Peyer's patch (tissue), 4 donors: ENCODE measurements around the gene PPP1R3D. TPM values are rescaled to one million over a fixed set of nuclear protein-coding genes. Genes with fewer than 3 reads are reported as not detected.
A peak's percentile ranks its signal among the peaks of the same experiment; 100 is the strongest.

Experiments
- DNase-seq, 3 donors: peaks; one replicate each; pipeline ENCODE4 v3.0.0-alpha.2; 2017 to 2019
- H3K27ac ChIP-seq, 4 donors: fragments of 200-600 bp; sonication (generic); one replicate each; pipeline ENCODE4 v1.5.1; 2016 to 2019
- H3K27me3 ChIP-seq, 2 donors: fragments of 200-600 bp; sonication (generic); one replicate each; pipeline ENCODE4 v1.5.1; 2019
- H3K36me3 ChIP-seq, 3 donors: fragments of 200-600 bp; sonication (generic); one replicate each; pipeline ENCODE4 v1.5.1; 2016 to 2019
- H3K4me1 ChIP-seq, 4 donors: fragments of 200-600 bp; sonication (generic); one replicate each; pipeline ENCODE4 v1.5.1; 2016 to 2019
- H3K4me3 ChIP-seq, 4 donors: fragments of 200-600 bp; sonication (generic); 1 replicate in 3 of 4; 2 replicates in 1 of 4; pipeline ENCODE4 v1.5.1; 2016 to 2019; ENCODE audit warnings: mild to moderate bottlenecking in 1 of 4
- H3K9me3 ChIP-seq, 4 donors: fragments of 200-600 bp; sonication (generic); one replicate each; pipeline ENCODE4 v1.5.1; 2016 to 2019; ENCODE audit warnings: mild to moderate bottlenecking in 1 of 4
- CTCF ChIP-seq, 6 experiments: fragments of 450-650 bp in 4 of 6; fragments of 200-600 bp in 2 of 6; sonication (generic) in 1 of 6; IDR thresholded peaks; one replicate each; pipeline ENCODE4 v1.5.1; 2017 to 2019; ENCODE audit warnings: antibody characterized with exemption in 6 of 6, mild to moderate bottlenecking in 3 of 6, moderate library complexity in 1 of 6
- POLR2A ChIP-seq, 2 donors: fragments of 450-650 bp; IDR thresholded peaks; one replicate each; pipeline ENCODE4 v1.5.1; 2017; ENCODE audit warnings: antibody characterized with exemption in 2 of 2, mild to moderate bottlenecking in 2 of 2, moderate library complexity in 2 of 2
- total RNA-seq, 4 donors: library from RNA; depleted of rRNA; stranded (reverse); fragments of >200 nt; gene quantifications; one replicate each; pipeline ENCODE4 v1.1.0, GENCODE V29; 2016

PPP1R3D gene
- total RNA-seq, result 10 to 100 TPM in 2 of 4 donors, 1 to 10 TPM in 2; 2.5 to 14.2 (median 9.0) TPM

DNA sequence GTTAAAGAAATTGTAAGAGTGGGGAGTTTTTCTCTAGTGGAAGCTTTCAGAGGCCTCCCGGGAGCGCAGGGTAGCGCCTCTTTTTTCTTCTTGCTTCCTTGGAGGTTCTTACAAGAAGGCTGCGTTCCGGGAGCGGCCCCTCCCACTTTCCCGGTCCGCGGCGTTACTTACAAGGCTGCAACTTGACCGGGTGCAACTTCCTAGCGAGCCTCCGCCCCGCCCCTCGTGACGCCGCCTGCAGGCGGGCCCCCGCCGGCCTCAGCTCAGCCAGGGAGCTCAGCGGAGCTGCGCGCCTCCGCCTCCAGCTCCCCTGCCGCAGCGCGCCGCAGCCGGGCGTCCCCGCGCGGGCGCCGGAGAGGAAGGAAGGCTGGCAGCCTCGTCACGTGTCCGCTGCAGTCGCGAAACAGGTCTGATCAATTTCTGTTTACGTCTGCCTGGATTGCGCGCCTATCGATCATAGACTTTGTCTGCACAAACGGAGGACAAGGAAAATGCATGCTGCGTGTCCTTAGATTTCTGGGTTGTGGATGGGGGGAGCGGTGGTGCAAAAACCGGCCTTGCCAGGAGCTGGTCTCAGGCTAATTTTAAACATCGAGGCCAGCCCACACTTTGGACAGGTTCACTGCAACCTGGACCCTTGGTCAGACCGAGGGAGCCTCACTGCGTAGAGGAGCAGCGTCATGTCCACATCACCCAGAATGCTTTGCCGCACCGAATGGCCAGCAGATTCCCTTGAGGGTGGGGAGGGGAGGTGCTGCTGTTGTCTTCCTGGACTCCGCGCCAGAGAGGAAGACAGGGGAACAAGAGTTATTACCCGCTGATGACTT is at the start of gene PPP1R3D, which contains the start of gene FAM217B:
Gene PPP1R3D (minus strand): TSS at position 177 of the 827 bp plus-strand sequence. CDS start 374 bp downstream, outside the sequence.
Gene FAM217B (plus strand): TSS at position 261 of the 827 bp plus-strand sequence. CDS start 3,555 bp downstream, outside the sequence.
- Histone ChIP-seq H3K4me1 (peaks cover 0 to 35% (median 14%) of the 10 kb centered on the region in 4 donors), H3K9me3 (no peaks in the 10 kb centered on the region), H3K27me3 (no peaks in the 10 kb centered on the region), H3K4me3 (peak within 1 kb of the TSS; percentile 64 to 80 (median 72)), H3K36me3 (peaks cover 0 to 29% (median 0%) of the 10 kb centered on the region in 3 donors), H3K27ac (peak within 1 kb of the TSS; percentile 88 to 98 (median 95))
- DNase-seq, result peak; percentile 97 to 99 (median 99)
- TF ChIP-seq POLR2A (IDR thresholded peaks at IDR 0.05) (peak; percentile 89 to 94), CTCF (IDR thresholded peaks at IDR 0.05) (peak in 3 of 6 experiments; percentile 11 to 33 (median 30))

- H3K36me3 ChIP-seq, result no peaks in the 10 kb centered on the region
- no peaks in the 10 kb centered on the region for H3K4me1 ChIP-seq
- no peak overlapping the region for H3K4me3 ChIP-seq
- no peak for DNase-seq
- no peaks in the 10 kb centered on the region for H3K27me3 ChIP-seq
- H3K27ac ChIP-seq, result no peak overlapping the region
- TF ChIP-seq CTCF (IDR thresholded peaks at IDR 0.05) (no peak), POLR2A (IDR thresholded peaks at IDR 0.05) (no peak)
- H3K9me3 ChIP-seq, result no peaks in the 10 kb centered on the region
Measured at GRCh38 chr20:59988141-59988540, 48.0 kb upstream of the PPP1R3D start.

- TF ChIP-seq POLR2A (IDR thresholded peaks at IDR 0.05), result no peak
- no peak for TF ChIP-seq CTCF (IDR thresholded peaks at IDR 0.05)
- H3K36me3 ChIP-seq, result no peaks in the 10 kb centered on the region
- DNase-seq, result no peak
- H3K27me3 ChIP-seq, result no peaks in the 10 kb centered on the region
- H3K4me3 ChIP-seq, result no peak overlapping the region
- H3K27ac ChIP-seq, result no peak overlapping the region
- H3K9me3 ChIP-seq, result no peaks in the 10 kb centered on the region
- no peaks in the 10 kb centered on the region for H3K4me1 ChIP-seq
Measured at GRCh38 chr20:59987135-59987534, 47.0 kb upstream of the PPP1R3D start.

GRCh38 chr20:59985864-59986263 is 45.8 kb upstream of the PPP1R3D start:
- DNase-seq, result no peak
- H3K4me1 ChIP-seq, result no peaks in the 10 kb centered on the region
- TF ChIP-seq POLR2A (IDR thresholded peaks at IDR 0.05), result no peak
- TF ChIP-seq CTCF (IDR thresholded peaks at IDR 0.05), result no peak
- H3K4me3 ChIP-seq, result no peak overlapping the region
- no peaks in the 10 kb centered on the region for H3K36me3 ChIP-seq
- H3K27me3 ChIP-seq, result no peaks in the 10 kb centered on the region
- no peak overlapping the region for H3K27ac ChIP-seq
- no peaks in the 10 kb centered on the region for H3K9me3 ChIP-seq

GRCh38 chr20:59985164-59985563 is 45.1 kb upstream of the PPP1R3D start:
- DNase-seq, result no peak
- Histone ChIP-seq H3K9me3 (no peaks in the 10 kb centered on the region), H3K36me3 (no peaks in the 10 kb centered on the region), H3K4me1 (no peaks in the 10 kb centered on the region), H3K27ac (no peak overlapping the region), H3K4me3 (no peak overlapping the region), H3K27me3 (no peaks in the 10 kb centered on the region)
- TF ChIP-seq POLR2A (IDR thresholded peaks at IDR 0.05) (no peak), CTCF (IDR thresholded peaks at IDR 0.05) (no peak)
